ENCODE data around the gene CDC42EP1. TPM values are rescaled to one million over a fixed set of nuclear protein-coding genes. Genes with fewer than 3 reads are reported as not detected.
A peak's percentile ranks its signal among the peaks of the same experiment; 100 is the strongest.

CDC42EP1 gene
- total RNA-seq, 2 experiments from 2014 or later: not detected

- Mint-ChIP-seq H3K4me3 (peak overlapping the region; percentile 15), H3K9me3 (no peaks in the 10 kb centered on the region), H3K36me3 (ENCODE audit: low read depth) (no peaks in the 10 kb centered on the region), H3K27ac (no peak overlapping the region), H3K4me1 (ENCODE audit: low read depth) (peaks cover 36% of the 10 kb centered on the region), H3K27me3 (peaks cover 34% of the 10 kb centered on the region)
- DNase-seq (peak; percentile 14 to 77 (median 40)), ATAC-seq (ENCODE audit: poor library complexity) (peak; percentile 35)
- Histone ChIP-seq H3K27me3 (ENCODE audit: control insufficient read depth in 1 of 2, insufficient read depth in 2 of 2, low read length in 2 of 2) (peaks cover 17 to 25% of the 10 kb centered on the region in 2 experiments), H3K9me3 (ENCODE audit: control insufficient read depth in 1 of 2, insufficient read depth in 1 of 2, low read length in 2 of 2) (peaks cover 0 to 6% of the 10 kb centered on the region in 2 experiments), H3K4me1 (ENCODE audit: insufficient read depth, low read length) (peaks cover 35% of the 10 kb centered on the region), H3K4me3 (ENCODE audit: low read length) (peak overlapping the region; percentile 22), H3K36me3 (ENCODE audit: insufficient read depth, low read length) (no peaks in the 10 kb centered on the region), H3K27ac (ENCODE audit: low read depth in 1 of 2, low read length in 2 of 2) (no peak overlapping the region)
- no peak for TF ChIP-seq CTCF (IDR thresholded peaks at IDR 0.05)
- intact Hi-C loops (cut with DNase I, micrococcal nuclease): loop anchor here in 1 of 2 experiments (2.0 kb wide), 2 partner anchors 250 to 300 kb away; no protein-coding TSS in a partner anchor
- ChIA-PET CTCF (interaction anchor here (0.6 to 4.4 kb wide), 10 partner anchors 9 to 1541 kb away, joined by 4 to 119 read pairs (median 8); no protein-coding TSS in a partner anchor), POLR2A (interaction anchor here (0.6 to 3.5 kb wide), 14 partner anchors 14 to 369 kb away, joined by 3 to 29 read pairs (median 5); partner anchors contain the start of genes GGA1, LGALS2, MFNG and PDXP)
Observed at GRCh38 chr22:37566329-37566837, 6.1 kb downstream of the CDC42EP1 start.

- Histone ChIP-seq H3K27ac (ENCODE audit: low read depth in 1 of 2, low read length in 2 of 2) (no peak overlapping the region), H3K36me3 (ENCODE audit: insufficient read depth, low read length) (no peaks in the 10 kb centered on the region), H3K4me3 (ENCODE audit: low read length) (peak overlapping the region; percentile 22), H3K9me3 (ENCODE audit: control insufficient read depth in 1 of 2, insufficient read depth in 1 of 2, low read length in 2 of 2) (no peaks in the 10 kb centered on the region), H3K4me1 (ENCODE audit: insufficient read depth, low read length) (peaks cover 28% of the 10 kb centered on the region), H3K27me3 (ENCODE audit: control insufficient read depth in 1 of 2, insufficient read depth in 2 of 2, low read length in 2 of 2) (peaks cover 9 to 17% of the 10 kb centered on the region in 2 experiments)
- ChIA-PET POLR2A (interaction anchor here (0.7 to 3.5 kb wide), 19 partner anchors 13 to 446 kb away, joined by 3 to 29 read pairs (median 3); partner anchors contain the start of genes GGA1, LGALS2, MFNG and PDXP), CTCF (interaction anchor here (0.7 to 4.4 kb wide), 15 partner anchors 9 to 251 kb away, joined by 3 to 119 read pairs (median 6); partner anchors contain the start of genes MFNG and PDXP)
- no peaks in the 10 kb centered on the region for H3K9me3 Mint-ChIP-seq
- DNase-seq (peak; percentile 79 to 96 (median 89)), ATAC-seq (ENCODE audit: poor library complexity) (peak; percentile 90)
- H3K27ac Mint-ChIP-seq: no peak overlapping the region
- H3K4me3 Mint-ChIP-seq: peak overlapping the region; percentile 69
- peaks cover 26% of the 10 kb centered on the region for H3K27me3 Mint-ChIP-seq
- no peaks in the 10 kb centered on the region for H3K36me3 Mint-ChIP-seq (ENCODE audit: low read depth)
- peaks cover 29% of the 10 kb centered on the region for H3K4me1 Mint-ChIP-seq (ENCODE audit: low read depth)
- peak; percentile 92 for TF ChIP-seq CTCF (IDR thresholded peaks at IDR 0.05)
- intact Hi-C loops (cut with DNase I, micrococcal nuclease): loop anchor here (1.0 to 2.0 kb wide), 4 partner anchors 25 to 300 kb away; no protein-coding TSS in a partner anchor
Observed at GRCh38 chr22:37566903-37567798, 6.9 kb downstream of the CDC42EP1 start.

- H3K9me3 Mint-ChIP-seq: no peaks in the 10 kb centered on the region
- intact Hi-C loops (cut with DNase I, micrococcal nuclease): no loop called here
Observed at GRCh38 chr22:37568012-37568411, 7.7 kb downstream of the CDC42EP1 start.

More at GRCh38 chr22:37568012-37568411, 7.7 kb downstream of the CDC42EP1 start:
- H3K27ac ChIP-seq (ENCODE audit: low read depth in 1 of 2, low read length in 2 of 2): no peak overlapping the region
- Mint-ChIP-seq H3K27me3 (peaks cover 18% of the 10 kb centered on the region), H3K27ac (no peak overlapping the region), H3K4me3 (no peak overlapping the region), H3K4me1 (ENCODE audit: low read depth) (peaks cover 26% of the 10 kb centered on the region), H3K36me3 (ENCODE audit: low read depth) (no peaks in the 10 kb centered on the region)
- H3K4me3 ChIP-seq (ENCODE audit: low read length): no peak overlapping the region
- H3K36me3 ChIP-seq (ENCODE audit: insufficient read depth, low read length): no peaks in the 10 kb centered on the region
- POLR2A ChIA-PET: interaction anchor here (1.3 to 3.5 kb wide), 6 partner anchors 12 to 40 kb away, joined by 3 to 29 read pairs (median 16); partner anchors contain the start of genes GGA1 and LGALS2
- H3K9me3 ChIP-seq (ENCODE audit: control insufficient read depth in 1 of 2, insufficient read depth in 1 of 2, low read length in 2 of 2): no peaks in the 10 kb centered on the region
- TF ChIP-seq CTCF (IDR thresholded peaks at IDR 0.05): no peak
- no peak for ATAC-seq (ENCODE audit: poor library complexity)
- H3K27me3 ChIP-seq (ENCODE audit: control insufficient read depth in 1 of 2, insufficient read depth in 2 of 2, low read length in 2 of 2): peaks cover 3 to 8% of the 10 kb centered on the region in 2 experiments
- DNase-seq: no peak
- CTCF ChIA-PET: interaction anchor here (1.1 to 4.4 kb wide), 8 partner anchors 10 to 95 kb away, joined by 3 to 119 read pairs (median 12); partner anchors contain the start of genes MFNG and PDXP
- H3K4me1 ChIP-seq (ENCODE audit: insufficient read depth, low read length): peaks cover 26% of the 10 kb centered on the region
